Activated gamma-delta T cell treated with Interleukin-2 at 50 U/mL for 16 hours (primary cell): ENCODE data around the gene DCN.

ENCODE experiments used
- DNase-seq: peaks from one replicate; pipeline ENCODE4 v3.0.0-alpha.2; 2020

DCN gene

GRCh38 chr12:91129662-91130362 is 52.8 kb downstream of the DCN start:
- DNase-seq, result no peak

GRCh38 chr12:91127751-91128150 is 54.9 kb downstream of the DCN start:
- no peak for DNase-seq

- DNase-seq, result no peak
Measured at GRCh38 chr12:91127306-91127705, 55.3 kb downstream of the DCN start.

GRCh38 chr12:91126516-91126915 is 56.1 kb downstream of the DCN start:
- no peak for DNase-seq

GRCh38 chr12:91123236-91123916 is 59.2 kb downstream of the DCN start:
- DNase-seq, result no peak

GRCh38 chr12:91120781-91121180 is 61.8 kb downstream of the DCN start:
- no peak for DNase-seq

- no peak for DNase-seq
Measured at GRCh38 chr12:91119089-91119488, 63.5 kb downstream of the DCN start.

- DNase-seq, result no peak
Measured at GRCh38 chr12:91113621-91114020, 69.0 kb downstream of the DCN start.

GRCh38 chr12:91111366-91112325 is 71.0 kb downstream of the DCN start, which contains the start of gene LUM:
TSS of gene LUM (minus strand) at chr12:91111494. CDS start at chr12:91108979, 2,515 bp downstream.
- no peak for DNase-seq

GRCh38 chr12:91110311-91110924 is 72.2 kb downstream of the DCN start:
- DNase-seq, result no peak

- no peak for DNase-seq
Measured at GRCh38 chr12:91109581-91110310, 72.9 kb downstream of the DCN start.

GRCh38 chr12:91109148-91109564 is 73.5 kb downstream of the DCN start:
- DNase-seq, result no peak

- no peak for DNase-seq
Measured at GRCh38 chr12:91108196-91108755, 74.3 kb downstream of the DCN start.

- DNase-seq, result no peak
Measured at GRCh38 chr12:91106283-91106682, 76.3 kb downstream of the DCN start.

- DNase-seq, result no peak
Measured at GRCh38 chr12:91105807-91106206, 76.8 kb downstream of the DCN start.

GRCh38 chr12:91104812-91105466 is 77.7 kb downstream of the DCN start:
- DNase-seq, result no peak

GRCh38 chr12:91103624-91104023 is 79.0 kb downstream of the DCN start:
- DNase-seq, result no peak

GRCh38 chr12:91103101-91103500 is 79.5 kb downstream of the DCN start:
- DNase-seq, result no peak

GRCh38 chr12:91100906-91101305 is 81.7 kb downstream of the DCN start:
- DNase-seq, result no peak

GRCh38 chr12:91099836-91100235 is 82.8 kb downstream of the DCN start:
- no peak for DNase-seq

GRCh38 chr12:91099341-91099740 is 83.3 kb downstream of the DCN start:
- DNase-seq, result no peak
